Spleen (tissue), 11 donors: Measurements from ENCODE around the gene STK39. TPM values are rescaled to one million over a fixed set of nuclear protein-coding genes. Genes with fewer than 3 reads are reported as not detected.

Experiments
- DNase-seq: peaks from one replicate; pipeline ENCODE4 v3.0.0-alpha.2; 2020
- H3K27ac ChIP-seq, 8 donors: fragments of 200-600 bp; sonication (generic) in 7 of 8; 1 replicate in 4 of 8; 2 replicates in 4 of 8; pipeline versions ENCODE4 v1.5.0 to v1.8.0; 2016 to 2021; ENCODE audit warnings: inconsistent platforms in 4 of 8, mild to moderate bottlenecking in 4 of 8, moderate library complexity in 1 of 8
- H3K27me3 ChIP-seq, 7 donors: fragments of 200-600 bp; sonication (generic) in 6 of 7; replicated peaks in 1 of 7; 1 replicate in 4 of 7; 2 replicates in 3 of 7; pipeline versions ENCODE4 v1.5.0 to v1.8.0; 2016 to 2021; ENCODE audit warnings: inconsistent platforms in 3 of 7, mild to moderate bottlenecking in 1 of 7
- H3K36me3 ChIP-seq, 6 donors: fragments of 200-600 bp; sonication (generic) in 5 of 6; 1 replicate in 4 of 6; 2 replicates in 2 of 6; pipeline versions ENCODE4 v1.5.0 to v1.8.0; 2016 to 2021; ENCODE audit warnings: inconsistent platforms in 2 of 6
- H3K4me1 ChIP-seq, 6 donors: fragments of 200-600 bp; sonication (generic) in 5 of 6; 1 replicate in 3 of 6; 2 replicates in 3 of 6; pipeline versions ENCODE4 v1.5.0 to v1.8.0; 2016 to 2021; ENCODE audit warnings: inconsistent platforms in 3 of 6
- H3K4me3 ChIP-seq, 8 donors: fragments of 200-600 bp; sonication (generic) in 7 of 8; 1 replicate in 4 of 8; 2 replicates in 4 of 8; pipeline versions ENCODE4 v1.5.0 to v1.8.0; 2016 to 2021; ENCODE audit warnings: inconsistent platforms in 4 of 8, mild to moderate bottlenecking in 4 of 8, moderate library complexity in 2 of 8
- H3K9me3 ChIP-seq, 8 donors: fragments of 200-600 bp; sonication (generic) in 7 of 8; 1 replicate in 4 of 8; 2 replicates in 4 of 8; pipeline versions ENCODE4 v1.5.0 to v1.8.0; 2016 to 2021; ENCODE audit warnings: inconsistent platforms in 4 of 8
- CTCF ChIP-seq, 11 experiments: fragments of 200-600 bp in 7 of 11; fragments of 450-650 bp in 4 of 11; sonication (generic) in 4 of 11; IDR thresholded peaks in 8 of 11; conservative IDR thresholded peaks in 3 of 11; 1 replicate in 7 of 11; 2 replicates in 4 of 11; pipeline versions ENCODE4 v1.4.0 to v1.8.0; 2016 to 2021; ENCODE audit warnings: antibody characterized with exemption in 11 of 11, inconsistent platforms in 4 of 11, mild to moderate bottlenecking in 1 of 11
- POLR2A ChIP-seq, 3 donors: fragments of 450-650 bp; IDR thresholded peaks; one replicate each; pipeline ENCODE4 v1.5.1; 2017; ENCODE audit warnings: antibody characterized with exemption in 3 of 3, mild to moderate bottlenecking in 1 of 3
- POLR2AphosphoS5 ChIP-seq, 3 donors: sonication (generic); formaldehyde crosslinking; IDR thresholded peaks; one replicate each; pipeline ENCODE4 v1.5.1; 2017; ENCODE audit warnings: antibody characterized with exemption in 3 of 3
- WGBS, 5 donors: extraction: QIAGEN DNeasy Blood & Tissue Kit in 3 of 5; methylation state at CpG; one replicate each; pipeline versions ENCODE4 v1.1.5 to v1.1.7; 2013 to 2018; 5-methylcytosine and 5-hydroxymethylcytosine counted together
- intact Hi-C: fragments of 100-400 bp; cut with DNase I; formaldehyde crosslinking; loops from one replicate; pipeline ENCODE4 v1.15.0; 2023; ENCODE audit warnings: low total_unique reads
- polyA plus RNA-seq, 3 donors: library from polyadenylated mRNA; stranded (reverse); fragments of 200-250 nt; gene quantifications; one replicate each; pipeline ENCODE4 v1.2.1, GENCODE V29; 2013
- total RNA-seq, 7 donors: library from RNA; depleted of rRNA in 3 of 7; stranded (reverse); fragments of >200 nt in 3 of 7; fragmentation: NEBNext Ultra II Directional in 4 of 7; extraction: Animal tissue kit (Norgen Biotek cat#: 25700) in 4 of 7; gene quantifications; one replicate each; pipeline versions ENCODE4 v1.1.0 to v1.2.1, GENCODE V29; 2016 to 2021
- donor health status: healthy with polysubstance abuse.
- donor health status: DM: no; HTN: no; CAD: no; lungs with moderate emphysema.
- donor health status: DM: no; HTN: no; CAD: no.
- donor health status: Bipolar disorder and iron deficiency.
- donor health status: healthy.
- donor health status: DM: no; HTN: no; CAD: no.
- donor health status: DM: yes; HTN: yes; CAD: no.

Gene STK39
- total and polyA plus RNA-seq, 10 donors, result 8.6 to 17.8 (median 11.0) TPM

- H3K36me3 ChIP-seq, result peaks cover 0 to 23% (median 0%) of the 10 kb centered on the region in 6 donors
- H3K27me3 ChIP-seq, result no peaks in the 10 kb centered on the region
- no peak overlapping the region for H3K27ac ChIP-seq
- H3K4me3 ChIP-seq, result no peak overlapping the region
- TF ChIP-seq POLR2A (IDR thresholded peaks at IDR 0.05) (no peak), POLR2AphosphoS5 (IDR thresholded peaks at IDR 0.05) (no peak), CTCF (IDR thresholded peaks at IDR 0.05 in 8 of 11, conservative IDR thresholded peaks at IDR 0.05 in 3 of 11) (no peak)
- intact Hi-C loops, result no loop called here
- H3K4me1 ChIP-seq, result no peaks in the 10 kb centered on the region
- peaks cover 0 to 5% (median 0%) of the 10 kb centered on the region in 8 donors for H3K9me3 ChIP-seq
- no peak for DNase-seq
- 77 to 96% (median 94%) methylated on average over 2 of the region's 2 CpGs for WGBS, 5 donors
Measured at GRCh38 chr2:167957662-167958061, 289.7 kb downstream of the STK39 start.

GRCh38 chr2:167955264-167955906 is 292.0 kb downstream of the STK39 start:
- Histone ChIP-seq H3K36me3 (peaks cover 0 to 10% (median 0%) of the 10 kb centered on the region in 6 donors), H3K4me1 (no peaks in the 10 kb centered on the region), H3K27ac (no peak overlapping the region), H3K27me3 (no peaks in the 10 kb centered on the region), H3K4me3 (no peak overlapping the region), H3K9me3 (peaks cover 0 to 5% (median 0%) of the 10 kb centered on the region in 8 donors)
- TF ChIP-seq POLR2A (IDR thresholded peaks at IDR 0.05), result no peak
- TF ChIP-seq POLR2AphosphoS5 (IDR thresholded peaks at IDR 0.05), result no peak
- TF ChIP-seq CTCF (IDR thresholded peaks at IDR 0.05 in 8 of 11, conservative IDR thresholded peaks at IDR 0.05 in 3 of 11), result no peak
- intact Hi-C loops, result no loop called here
- DNase-seq, result no peak
- 90 to 96% (median 94%) methylated on average over 6 of the region's 6 CpGs for WGBS, 5 donors

- WGBS, 5 donors, result 88 to 97% (median 95%) methylated on average over 2 of the region's 2 CpGs
- Histone ChIP-seq H3K27ac (no peak overlapping the region), H3K4me3 (no peak overlapping the region), H3K9me3 (peaks cover 0 to 5% (median 0%) of the 10 kb centered on the region in 8 donors), H3K27me3 (no peaks in the 10 kb centered on the region), H3K4me1 (no peaks in the 10 kb centered on the region), H3K36me3 (peaks cover 0 to 9% (median 0%) of the 10 kb centered on the region in 6 donors)
- intact Hi-C loops, result no loop called here
- DNase-seq, result no peak
- TF ChIP-seq CTCF (IDR thresholded peaks at IDR 0.05 in 8 of 11, conservative IDR thresholded peaks at IDR 0.05 in 3 of 11) (no peak), POLR2A (IDR thresholded peaks at IDR 0.05) (no peak), POLR2AphosphoS5 (IDR thresholded peaks at IDR 0.05) (no peak)
Measured at GRCh38 chr2:167954495-167954894, 292.9 kb downstream of the STK39 start.

- Histone ChIP-seq H3K27ac (no peak overlapping the region), H3K4me1 (no peaks in the 10 kb centered on the region), H3K4me3 (no peak overlapping the region), H3K36me3 (peaks cover 0 to 9% (median 0%) of the 10 kb centered on the region in 6 donors), H3K9me3 (peaks cover 0 to 5% (median 0%) of the 10 kb centered on the region in 8 donors), H3K27me3 (no peaks in the 10 kb centered on the region)
- intact Hi-C loops, result no loop called here
- WGBS, 5 donors, result 92 to 94% (median 94%) methylated on average over 3 of the region's 3 CpGs
- no peak for DNase-seq
- TF ChIP-seq CTCF (IDR thresholded peaks at IDR 0.05 in 8 of 11, conservative IDR thresholded peaks at IDR 0.05 in 3 of 11) (no peak), POLR2A (IDR thresholded peaks at IDR 0.05) (no peak), POLR2AphosphoS5 (IDR thresholded peaks at IDR 0.05) (no peak)
Measured at GRCh38 chr2:167953776-167954175, 293.6 kb downstream of the STK39 start.
